HG02884 (cell line): ENCODE data around the gene PDE5A.

Experiments used
- ATAC-seq: cut with Tn5 transposase; IDR thresholded peaks from one replicate; pipeline ENCODE4 v1.9.1; 2021; ENCODE audit warnings: mild to moderate bottlenecking, moderate library complexity; ENCODE audit not compliant: unreplicated experiment

Gene PDE5A

DNA sequence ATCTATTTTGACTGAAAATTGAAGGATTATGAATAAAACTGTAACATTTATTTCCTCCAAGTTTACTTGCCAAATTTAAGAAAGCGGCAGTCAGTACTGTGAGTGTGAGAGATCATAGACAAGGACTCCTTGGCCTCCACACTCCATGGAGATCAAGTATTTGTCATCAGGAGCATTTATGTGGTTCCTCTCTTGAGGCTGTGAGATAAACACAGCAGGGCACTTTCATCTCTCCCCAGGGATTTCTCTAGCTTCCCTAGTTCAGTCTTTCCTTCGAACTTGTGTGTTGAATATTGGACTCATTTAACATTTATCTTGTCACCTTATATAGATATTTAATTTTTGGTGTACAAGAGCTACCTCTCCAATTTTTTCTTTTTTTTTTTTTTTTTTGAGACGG is 40.8 kb downstream of the PDE5A start:
- ATAC-seq: no peak

DNA sequence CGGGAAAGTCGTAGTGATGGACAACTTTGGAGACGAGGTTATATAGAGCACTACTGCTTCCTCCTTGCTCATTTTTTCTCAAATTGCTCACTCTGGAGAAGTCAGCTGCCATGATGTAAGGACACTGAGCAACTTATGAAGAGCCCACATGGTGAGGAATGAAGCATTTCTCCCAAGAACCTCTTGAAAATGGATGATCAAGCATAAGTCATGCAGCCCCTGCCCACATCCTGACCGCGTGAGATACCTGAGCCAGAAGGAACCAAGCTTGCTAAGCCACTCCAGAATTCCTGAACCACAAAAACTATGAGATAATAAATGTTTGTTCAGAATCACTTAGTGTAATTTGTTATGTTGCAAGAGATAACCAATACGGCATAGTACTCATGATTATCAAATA is 42.8 kb downstream of the PDE5A start:
- no peak for ATAC-seq

DNA sequence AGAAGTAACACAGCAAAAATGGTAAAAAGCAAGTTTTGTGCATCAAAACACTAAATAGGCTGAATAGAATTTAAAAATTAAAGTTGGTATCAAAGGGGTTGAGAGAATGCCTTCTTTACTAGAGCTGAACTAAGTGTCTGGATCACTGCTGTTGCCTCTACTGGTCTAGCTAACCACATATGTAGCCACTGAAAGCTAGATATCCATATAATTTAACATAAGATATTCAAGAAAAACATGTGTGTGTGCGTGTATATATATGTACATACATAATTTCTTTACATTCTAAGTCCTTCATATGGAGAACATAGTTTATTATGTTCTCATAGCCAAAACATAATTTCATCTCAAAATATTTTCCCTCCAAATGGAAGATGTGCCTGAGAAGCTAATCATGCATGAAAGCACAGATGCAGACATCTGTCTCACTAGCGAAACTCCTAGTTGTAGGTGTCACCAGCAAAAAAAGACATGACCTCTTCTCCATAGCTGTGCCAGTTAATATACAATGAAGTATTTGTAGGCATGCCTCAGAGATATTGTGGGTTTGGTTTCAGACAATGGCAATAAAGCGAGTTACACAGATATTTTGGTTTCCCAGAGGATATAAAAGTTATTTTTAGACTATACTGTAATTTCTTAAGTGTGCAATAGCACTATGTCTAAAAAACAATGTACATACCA is 47.3 kb downstream of the PDE5A start:
- no peak for ATAC-seq

DNA sequence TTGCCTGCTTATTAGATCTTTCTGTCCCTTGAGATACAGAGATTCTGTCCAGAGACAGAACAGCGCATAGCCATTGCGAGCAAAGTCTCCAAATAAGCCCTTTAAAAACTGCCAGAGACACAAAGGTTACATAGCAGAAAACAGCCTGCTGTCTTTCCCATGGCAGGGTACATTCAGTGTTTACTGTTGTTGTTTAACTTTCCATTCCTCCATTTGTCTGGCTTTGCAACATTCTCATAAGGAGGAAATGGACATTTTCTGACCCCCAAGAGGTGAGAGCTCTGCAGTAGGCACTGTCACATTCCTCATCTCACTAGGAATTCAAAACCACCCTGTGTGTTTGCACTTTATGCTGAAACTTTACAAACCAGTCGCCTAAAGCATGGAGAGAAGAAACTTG is 48.3 kb downstream of the PDE5A start:
- no peak for ATAC-seq

DNA sequence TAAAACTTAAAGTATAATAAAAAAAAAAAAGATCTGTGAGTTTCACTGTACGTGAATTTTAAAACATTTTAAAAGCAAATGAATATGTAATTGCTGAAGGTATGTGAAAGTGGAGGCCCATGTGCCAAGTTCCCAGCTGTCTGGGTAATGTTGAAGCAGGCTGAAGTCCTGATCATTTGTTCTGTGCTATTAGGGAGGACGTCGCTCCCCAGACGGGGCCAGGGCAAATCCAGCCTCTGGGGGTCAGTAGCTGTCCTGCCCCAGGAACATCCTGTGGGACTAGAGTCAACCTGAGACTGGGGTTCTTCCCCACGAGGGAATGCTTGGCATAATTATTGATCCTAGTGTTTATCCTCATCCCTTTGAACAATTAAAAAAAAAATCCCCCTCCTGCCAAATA is 48.8 kb downstream of the PDE5A start:
- ATAC-seq: no peak

DNA sequence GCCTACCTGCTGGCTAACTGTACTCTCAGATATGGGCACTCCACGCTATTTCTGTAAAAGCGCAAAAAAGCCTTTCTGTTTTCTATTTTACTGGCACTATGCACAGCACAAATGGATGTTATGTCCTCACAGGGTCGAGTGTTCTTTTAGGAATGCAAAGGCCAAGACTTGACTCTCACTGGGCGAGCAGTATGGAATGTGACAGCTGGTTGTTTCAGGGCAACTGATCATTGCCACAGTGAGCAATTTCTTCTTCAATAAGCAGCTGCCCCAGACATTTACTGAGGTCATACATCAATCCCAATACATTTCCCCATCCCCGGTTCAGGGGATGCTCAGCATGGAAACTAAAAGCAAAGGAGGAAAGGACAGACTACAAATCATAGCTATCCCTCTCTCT is 58.2 kb downstream of the PDE5A start:
- no peak for ATAC-seq

DNA sequence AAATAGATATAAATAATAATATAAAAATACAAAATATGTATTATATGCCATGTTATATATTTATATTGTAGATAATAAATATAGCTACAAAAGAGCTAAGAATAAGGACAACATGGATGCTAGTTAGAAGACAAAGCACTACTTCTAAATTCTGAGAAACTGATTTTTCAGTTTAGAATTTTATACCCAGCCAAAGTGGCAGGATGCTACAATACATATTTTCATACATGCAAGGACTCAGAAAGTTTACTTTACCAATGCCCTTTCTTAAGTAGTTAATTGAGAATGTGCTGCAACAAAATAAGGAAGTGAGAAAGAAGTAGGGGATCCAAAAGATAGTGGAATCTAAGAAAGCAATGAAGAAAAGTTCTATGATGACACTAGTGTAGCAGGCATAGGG is 64.5 kb downstream of the PDE5A start:
- no peak for ATAC-seq

DNA sequence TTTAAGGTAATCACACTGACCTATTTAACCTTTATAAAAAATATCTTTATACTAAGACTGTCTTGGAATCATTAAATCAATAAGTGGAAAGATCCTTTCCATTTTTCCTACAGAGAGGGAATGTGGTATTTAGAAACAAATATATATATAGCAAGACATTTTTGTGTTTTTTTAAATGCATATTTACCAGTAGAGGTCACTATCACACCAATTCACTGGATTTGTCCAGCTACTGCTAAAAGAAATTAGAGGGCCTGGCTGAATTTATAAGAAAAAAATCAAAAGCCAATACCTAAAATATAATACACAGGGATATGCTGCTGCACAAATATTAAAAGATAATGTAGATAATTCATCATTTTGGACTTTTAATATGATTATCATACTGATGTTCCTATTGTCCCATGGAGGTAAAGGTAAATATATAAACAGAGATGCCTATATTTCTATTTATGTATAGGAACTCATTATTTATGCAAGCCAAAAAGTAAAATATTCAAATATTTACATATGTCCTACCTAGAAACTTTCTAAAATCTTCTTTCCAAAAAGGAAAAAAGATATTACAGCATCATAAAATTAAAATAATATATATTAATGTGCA is 69.5 kb downstream of the PDE5A start:
- ATAC-seq: no peak

DNA sequence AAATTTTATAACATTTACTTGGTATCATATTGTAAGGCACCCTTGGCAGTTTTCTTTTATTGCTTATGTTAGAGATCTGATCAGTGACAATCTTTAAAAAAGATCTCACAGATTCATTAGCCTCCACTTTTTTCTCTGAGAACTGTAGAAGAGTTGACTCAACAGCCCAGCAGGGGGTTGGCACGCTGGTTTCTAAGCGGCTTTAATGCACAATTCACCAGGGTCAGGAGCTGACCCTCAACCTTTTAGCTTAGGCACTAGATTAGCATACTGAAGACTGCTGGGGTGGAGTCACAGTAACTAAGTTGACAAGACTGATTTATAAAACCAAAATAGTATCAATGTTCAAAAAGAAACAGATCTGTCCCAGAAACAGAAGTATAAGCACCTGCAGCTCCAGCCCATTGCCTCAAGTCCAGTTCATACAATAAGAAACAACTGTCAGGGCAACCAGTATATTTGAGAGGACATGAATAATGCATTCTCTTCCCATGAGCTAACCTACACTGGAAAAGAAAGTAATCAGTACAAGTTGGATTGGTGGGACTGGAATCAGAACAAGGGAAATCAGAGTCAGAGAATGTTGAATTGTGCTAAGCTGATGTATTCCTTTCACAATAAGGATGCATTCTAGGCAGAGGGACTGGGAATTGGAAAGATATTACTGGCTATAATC is 77.6 kb downstream of the PDE5A start:
- no peak for ATAC-seq

DNA sequence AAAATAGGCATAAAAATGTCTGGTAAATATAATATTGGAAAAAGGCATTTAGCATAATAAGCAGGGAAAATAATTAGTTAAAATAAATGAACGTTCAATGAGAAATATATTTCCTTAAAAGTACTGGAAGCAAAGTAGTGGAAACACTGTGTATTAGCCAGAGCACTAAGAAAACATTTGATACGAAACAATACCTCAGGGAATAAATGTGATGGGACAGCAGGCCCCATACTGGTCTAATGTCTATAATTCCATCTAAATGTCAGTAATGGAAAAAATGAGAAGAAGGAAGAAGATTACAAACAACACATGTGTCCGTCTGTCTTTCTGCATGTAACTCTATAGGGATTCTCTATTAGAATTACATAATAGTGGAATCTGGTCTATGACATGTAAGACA is 79.0 kb downstream of the PDE5A start:
- no peak for ATAC-seq

DNA sequence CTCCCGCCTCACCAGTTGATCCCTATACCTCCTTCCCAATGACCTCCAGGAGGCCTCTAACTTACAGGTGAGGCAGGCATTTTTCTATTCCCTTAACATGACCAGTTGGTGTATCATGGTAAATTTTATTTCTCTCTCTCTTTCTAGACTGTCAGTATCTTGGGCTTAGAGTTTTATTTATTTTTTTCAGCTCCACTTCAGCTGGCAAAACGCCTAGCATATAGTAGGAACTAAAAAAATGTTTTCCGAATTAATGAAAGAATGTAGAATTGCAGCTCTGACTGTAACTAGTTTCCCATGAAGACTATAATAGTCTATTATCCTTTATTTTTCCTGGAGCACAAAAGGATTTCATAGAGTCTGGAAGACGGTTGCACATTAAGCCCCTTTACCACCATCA is 84.8 kb downstream of the PDE5A start:
- ATAC-seq: no peak

DNA sequence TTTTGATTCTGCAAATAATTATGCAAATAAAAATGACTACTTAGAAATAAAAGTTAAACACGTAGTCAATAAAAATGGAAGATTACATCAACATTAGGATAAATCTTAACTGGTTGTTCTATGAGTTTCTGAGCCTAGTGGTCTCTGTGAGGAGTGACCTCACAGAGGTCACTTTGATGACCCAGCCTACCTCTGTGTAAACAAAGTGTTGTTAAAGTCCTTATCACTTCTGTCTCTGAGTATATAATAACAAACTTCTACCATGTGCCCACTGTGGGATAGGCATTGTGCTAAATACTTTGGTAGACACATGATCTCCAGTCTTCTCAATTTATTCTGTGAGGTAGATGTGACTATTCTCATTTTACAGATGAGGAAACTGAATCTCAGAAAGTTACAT is 85.4 kb downstream of the PDE5A start:
- no peak for ATAC-seq

DNA sequence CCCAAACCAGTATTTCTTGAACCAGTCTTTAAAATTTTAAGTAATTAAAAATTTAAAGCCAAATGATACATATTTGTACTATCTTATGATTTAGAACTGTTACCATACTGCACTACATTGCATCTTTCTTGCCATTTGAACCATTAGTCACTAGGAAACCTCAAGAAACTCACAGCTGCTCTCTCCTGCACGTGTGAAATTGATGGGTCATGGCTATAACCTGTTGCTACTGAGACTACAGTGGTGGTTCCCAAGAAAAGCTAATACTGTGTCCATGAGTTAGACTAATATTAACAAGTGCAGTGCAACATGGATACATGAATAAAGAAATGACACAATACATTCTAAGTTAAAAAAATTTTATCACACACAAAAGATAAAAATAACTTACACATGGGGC is 88.4 kb downstream of the PDE5A start:
- ATAC-seq: no peak

DNA sequence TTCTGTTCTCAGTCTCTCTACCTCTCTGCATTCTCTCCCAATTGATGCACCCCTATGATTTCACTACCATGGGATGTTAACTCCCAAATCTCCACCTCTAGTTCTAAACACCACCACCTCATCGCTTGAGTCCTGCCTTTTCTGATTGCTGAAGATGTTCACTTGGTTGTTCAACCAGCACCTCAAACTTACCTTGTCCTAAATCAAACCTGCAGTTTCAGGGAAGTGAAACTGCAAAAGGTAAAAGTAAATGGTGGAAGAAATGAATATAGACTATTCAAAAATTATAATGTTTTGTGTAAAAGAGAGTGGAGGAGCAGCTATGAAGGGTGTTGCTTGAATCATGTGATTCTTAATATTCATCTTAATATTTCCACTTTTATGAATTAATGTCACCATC is 91.0 kb downstream of the PDE5A start:
- ATAC-seq: no peak

DNA sequence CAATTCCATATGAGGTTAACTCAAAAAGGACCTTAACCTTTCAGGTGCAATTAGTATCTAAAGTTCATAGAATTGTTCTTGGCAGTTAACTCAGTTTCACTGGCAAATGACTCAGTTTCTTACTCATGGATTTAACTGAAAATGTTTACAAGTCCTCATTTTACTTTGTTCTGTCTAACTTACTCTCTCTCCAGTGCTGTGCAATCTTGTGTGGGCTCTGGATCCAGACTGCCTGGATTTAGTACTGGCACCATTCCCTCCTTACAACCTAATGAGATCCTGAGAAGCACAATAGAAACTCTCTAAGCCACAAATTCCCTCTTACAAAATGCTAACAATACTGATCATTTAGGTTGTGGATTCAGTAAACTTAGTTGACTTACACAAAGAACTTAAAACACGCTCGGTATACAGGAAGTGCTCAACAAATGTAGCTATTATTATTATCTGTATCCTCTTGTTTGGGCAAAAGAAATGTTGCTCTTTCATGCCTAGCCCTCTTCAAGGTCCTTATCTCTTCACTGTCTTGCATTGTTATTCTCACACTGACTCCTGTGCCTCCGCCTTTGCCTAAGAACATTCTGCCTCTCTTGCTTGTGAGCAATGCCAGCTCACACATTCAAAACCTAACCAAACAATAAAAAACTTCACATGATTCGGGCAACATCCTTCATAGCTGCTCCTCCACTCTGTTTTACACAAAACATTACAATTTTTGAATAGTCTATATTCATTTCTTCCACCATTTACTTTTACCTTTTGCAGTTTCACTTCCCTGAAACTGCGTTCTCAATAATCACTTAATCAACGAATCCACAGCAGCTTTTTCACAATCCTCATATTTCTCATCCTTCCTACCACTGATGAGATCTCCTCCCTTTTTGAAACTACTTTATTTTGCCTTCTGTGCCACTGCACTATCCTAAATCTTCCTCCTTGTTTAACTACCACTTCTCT is 91.8 kb downstream of the PDE5A start:
- ATAC-seq: no peak

DNA sequence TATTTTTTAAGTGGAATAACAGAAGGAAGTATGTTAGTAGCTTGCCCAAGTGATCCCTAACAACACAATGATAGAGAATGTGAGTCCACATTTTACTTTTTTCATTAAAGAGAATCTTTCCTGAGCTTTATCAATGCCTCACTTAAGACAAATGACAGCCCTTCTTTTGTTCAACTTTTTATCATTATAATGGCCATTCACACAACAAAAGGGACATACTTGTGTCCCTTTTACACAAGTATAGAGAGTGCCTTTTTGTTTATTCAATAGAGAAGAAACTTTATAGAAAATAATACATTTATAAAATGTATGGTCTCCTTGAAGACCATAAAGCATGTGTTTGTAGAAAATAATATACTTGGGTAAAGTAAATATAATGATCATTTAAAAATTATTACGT is 96.3 kb downstream of the PDE5A start:
- ATAC-seq: no peak

DNA sequence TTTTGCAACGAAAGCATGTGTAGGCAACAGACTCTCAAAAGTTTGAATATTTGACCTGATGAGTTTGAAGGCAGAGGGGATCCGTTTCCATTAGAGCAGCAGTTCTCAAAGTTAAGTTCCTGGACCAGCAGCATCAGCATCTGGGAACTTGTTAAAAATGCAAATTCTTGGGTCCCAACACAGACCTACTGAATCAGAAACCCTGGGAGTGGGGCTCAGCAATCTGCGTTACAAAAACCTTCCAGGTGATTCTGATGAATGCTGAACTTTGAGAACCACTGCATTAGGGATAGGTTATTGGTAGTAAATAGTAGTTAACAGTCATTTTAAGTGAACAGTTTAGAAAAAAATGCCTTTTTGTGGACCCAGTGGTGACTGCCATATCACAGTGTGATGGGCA is 98.8 kb downstream of the PDE5A start:
- no peak for ATAC-seq

DNA sequence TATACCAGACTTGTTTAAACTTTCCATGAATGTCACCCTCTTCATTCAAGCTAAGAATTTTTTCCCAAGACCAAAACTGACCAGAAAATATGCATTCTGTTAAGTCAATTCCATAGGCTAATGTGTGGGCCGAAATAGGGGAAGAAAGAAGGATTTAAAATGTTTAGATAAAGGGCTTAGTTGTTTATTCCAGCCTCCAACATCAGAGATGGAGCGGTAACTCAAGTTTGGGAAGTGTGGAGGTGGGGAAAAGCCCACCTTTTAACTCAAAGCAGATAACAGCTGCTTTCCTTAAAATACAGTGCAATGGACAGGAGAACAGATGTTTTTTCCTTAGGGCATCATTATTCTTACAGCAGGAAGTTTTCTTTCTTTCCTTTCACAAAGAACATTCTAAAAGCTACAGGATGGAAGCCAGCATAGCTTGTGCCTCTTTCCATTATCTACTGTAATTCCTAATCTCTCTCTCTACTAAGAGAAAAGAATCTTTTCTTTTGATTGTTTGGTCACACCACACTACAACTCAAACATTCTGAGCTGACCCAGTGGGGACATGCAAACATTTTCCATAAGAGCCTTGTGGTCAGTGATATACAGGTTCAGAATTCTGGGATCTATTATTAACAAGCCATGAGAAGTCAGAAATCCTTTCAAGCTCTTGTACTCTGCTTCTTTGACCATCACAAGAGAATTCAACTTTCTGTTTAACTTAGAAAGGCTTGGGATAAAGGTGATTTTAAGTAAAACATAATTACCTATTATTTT is 101.6 kb downstream of the PDE5A start:
- ATAC-seq: no peak

DNA sequence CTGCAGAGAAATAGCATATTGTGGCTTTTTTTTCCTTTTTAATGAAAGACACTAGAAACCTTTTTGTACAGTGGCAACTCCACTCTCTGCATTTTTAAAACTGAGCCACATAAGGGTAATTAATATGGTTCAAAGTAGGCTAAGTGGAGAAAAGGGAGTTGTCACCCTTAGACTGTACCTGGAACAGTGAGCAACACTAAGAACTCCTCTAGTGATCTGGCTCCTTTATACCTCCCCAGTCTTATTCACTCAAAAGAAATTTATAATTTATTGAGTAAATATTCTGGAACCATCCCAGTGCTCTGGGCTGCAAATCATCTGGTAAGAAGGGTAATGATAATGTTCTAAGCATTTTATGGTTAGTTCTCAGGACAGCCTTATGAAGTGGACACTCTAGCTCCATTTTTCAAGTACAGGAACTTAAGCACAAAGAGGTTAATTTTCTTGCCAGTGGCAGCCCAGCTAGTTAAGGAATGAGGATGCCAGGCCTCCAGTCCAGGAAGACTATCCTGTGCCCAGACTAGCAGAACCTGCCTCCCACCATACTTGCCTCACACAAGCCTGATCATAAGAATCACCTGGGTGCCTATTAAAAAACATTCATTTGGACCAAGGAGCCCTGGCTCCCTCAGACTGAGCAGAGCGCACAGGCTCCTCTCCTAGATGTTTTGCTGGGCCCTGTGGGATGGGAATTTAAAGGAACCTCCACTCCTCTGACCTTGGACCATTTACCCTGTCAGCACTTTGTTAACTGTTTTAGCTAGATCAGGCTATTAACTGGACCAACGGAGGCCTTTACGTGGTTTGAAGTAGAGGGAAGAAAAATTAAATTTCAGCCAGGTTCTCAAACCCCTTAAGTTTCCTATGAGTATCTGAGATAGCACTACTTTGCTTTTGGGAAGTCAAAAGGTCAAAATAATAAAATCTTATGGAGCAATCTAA is 102.6 kb downstream of the PDE5A start:
- ATAC-seq: no peak
